OCI-LY7 (cell line): Measurements from ENCODE around the gene RIN2. TPM values are rescaled to one million over a fixed set of nuclear protein-coding genes. Genes with fewer than 3 reads are reported as not detected.

ENCODE experiments used
- BruUV-seq: library from RNA; stranded (reverse); fragments of 400-500 nt; replicated peaks from 2 replicates; lab custom pipeline; 2021; lab: Mats Ljungman, UMichigan
- CTCF ChIA-PET: fragments of 300-600 bp; sonication (Branson Sonifier 250); formaldehyde crosslinking; loops from one replicate; lab custom pipeline; 2022; ENCODE audit warnings: antibody characterized with exemption; ENCODE audit not compliant: unreplicated experiment; lab: Charles Lee
- POLR2A ChIA-PET: fragments of 300-600 bp; sonication (Branson Sonifier 250); formaldehyde crosslinking; loops from one replicate; lab custom pipeline; 2022; ENCODE audit warnings: antibody characterized with exemption; lab: Charles Lee
- DNase-seq: peaks from one replicate; pipeline ENCODE4 v3.0.0-alpha.2; 2015; ENCODE audit warnings: low spot score
- H2AFZ ChIP-seq: fragments of 200-600 bp; sonication (generic), shearing (Covaris generic); 2 replicates; pipeline ENCODE4 v1.6.1; 2014; ENCODE audit warnings: mild to moderate bottlenecking, antibody characterized with exemption, low read length, moderate library complexity
- H3K27ac ChIP-seq: fragments of 200-600 bp; sonication (generic); 2 replicates; pipeline ENCODE4 v1.5.1; 2014; ENCODE audit warnings: mixed run types, low read depth, mild to moderate bottlenecking, moderate library complexity, low read length, inconsistent platforms; ENCODE audit not compliant: poor library complexity, severe bottlenecking
- H3K36me3 ChIP-seq: fragments of 200-600 bp; sonication (generic); 2 replicates; pipeline ENCODE4 v1.6.1; 2014; ENCODE audit warnings: mild to moderate bottlenecking, antibody characterized with exemption, low read length, moderate library complexity, mixed read lengths; ENCODE audit not compliant: insufficient read depth
- H3K4me1 ChIP-seq: fragments of 200-600 bp; sonication (generic); 2 replicates; pipeline ENCODE4 v1.5.1; 2014; ENCODE audit warnings: mild to moderate bottlenecking, low read length; ENCODE audit not compliant: insufficient read depth, poor library complexity, severe bottlenecking
- H3K4me2 ChIP-seq: fragments of 200-600 bp; sonication (generic); 2 replicates; pipeline ENCODE4 v1.6.1; 2014; ENCODE audit warnings: mild to moderate bottlenecking, low read length
- H3K4me3 ChIP-seq: fragments of 200-600 bp; sonication (generic); 2 replicates; pipeline ENCODE4 v1.5.1; 2014; ENCODE audit warnings: mild to moderate bottlenecking, low read depth, low read length; ENCODE audit not compliant: poor library complexity, severe bottlenecking
- H3K79me2 ChIP-seq: fragments of 200-600 bp; sonication (generic); 2 replicates; pipeline ENCODE4 v1.6.1; 2016; ENCODE audit warnings: low read depth, mild to moderate bottlenecking, low read length, moderate library complexity, mixed read lengths; ENCODE audit not compliant: insufficient read depth
- H3K9me2 ChIP-seq: fragments of 200-600 bp; sonication (generic); 2 replicates; pipeline ENCODE4 v1.6.1; 2016; ENCODE audit warnings: mild to moderate bottlenecking, low read length, mixed read lengths; ENCODE audit not compliant: insufficient read depth
- H3K9me3 ChIP-seq: fragments of 200-600 bp; sonication (generic); 2 replicates; pipeline ENCODE4 v1.6.1; 2014; ENCODE audit warnings: mild to moderate bottlenecking, mixed run types, low read length, mixed read lengths
- H4K20me1 ChIP-seq: fragments of 200-600 bp; sonication (generic); 2 replicates; pipeline ENCODE4 v1.6.1; 2014; ENCODE audit warnings: mild to moderate bottlenecking, antibody characterized with exemption, low read length, moderate library complexity, mixed read lengths; ENCODE audit not compliant: insufficient read depth
- CTCF ChIP-seq: fragments of 200-600 bp; sonication (generic); conservative IDR thresholded peaks from 2 replicates; pipeline ENCODE4 v1.5.1; 2014; ENCODE audit warnings: mild to moderate bottlenecking, antibody characterized with exemption, low read length, moderate library complexity, mixed read lengths
- EZH2phosphoT487 ChIP-seq: fragments of 200-600 bp; sonication (generic); IDR thresholded peaks from 2 replicates; pipeline ENCODE4 v1.6.1; 2018; ENCODE audit warnings: low read depth, borderline replicate concordance, mild to moderate bottlenecking, mixed run types, antibody characterized with exemption, low read length, moderate library complexity, mixed read lengths
- intact Hi-C: fragments of 100-400 bp; cut with micrococcal nuclease; formaldehyde crosslinking; loops from one replicate; pipeline ENCODE4 v1.10.0; 2022; ENCODE audit not compliant: unreplicated experiment
- total RNA-seq, 2 experiments: library from RNA; depleted of rRNA in 1 of 2; stranded (reverse); fragments of >200 nt in 1 of 2; shearing (Covaris generic) in 1 of 2; gene quantifications; 2 replicates each; pipeline ENCODE4 v1.2.3, GENCODE V29; 2014 to 2022

RIN2 gene
- total RNA-seq, 2 experiments from 2014 or later: not detected

- ChIA-PET POLR2A (interaction anchor here (0.6 kb wide), 1 partner anchor 1085 kb away, joined by 3 read pairs; no protein-coding TSS in a partner anchor), CTCF (no interaction called here)
- no peaks in the 10 kb centered on the region for H3K36me3 ChIP-seq
- no peaks in the 10 kb centered on the region for H4K20me1 ChIP-seq
- H3K4me2 ChIP-seq: no peak overlapping the region
- BruUV-seq: no TSS peak
- no peaks in the 10 kb centered on the region for H3K9me2 ChIP-seq
- H3K9me3 ChIP-seq: no peaks in the 10 kb centered on the region
- no peak overlapping the region for H3K27ac ChIP-seq
- no peaks in the 10 kb centered on the region for H3K4me1 ChIP-seq
- DNase-seq: no peak
- TF ChIP-seq CTCF: no peak
- TF ChIP-seq EZH2phosphoT487: no peak
- H2AFZ ChIP-seq: no peak overlapping the region
- no peak overlapping the region for H3K4me3 ChIP-seq
- intact Hi-C loops: no loop called here
- no peaks in the 10 kb centered on the region for H3K79me2 ChIP-seq
Observed at GRCh38 chr20:19727251-19727847, 30.7 kb upstream of the RIN2 start.

DNA sequence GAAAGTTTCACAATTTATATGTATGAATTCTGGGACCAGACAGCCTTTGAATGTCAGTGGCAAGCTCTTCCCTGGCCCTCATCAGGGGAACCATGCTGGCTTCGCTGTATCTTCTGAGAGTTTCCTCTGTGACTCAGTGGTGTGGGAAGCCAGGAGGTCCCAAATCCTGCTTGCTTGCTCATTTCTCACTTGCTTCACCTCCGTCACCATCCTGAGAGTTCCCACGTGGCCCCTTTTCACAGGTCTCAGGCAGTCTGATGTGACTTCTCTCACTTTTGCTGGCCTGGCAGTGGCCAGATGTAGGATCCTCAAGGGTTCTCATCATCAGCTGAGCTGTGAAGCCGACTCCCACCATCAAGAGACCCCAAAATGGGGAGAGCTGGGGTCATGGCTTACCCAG is 28.4 kb upstream of the RIN2 start:
- no peak for DNase-seq
- H3K79me2 ChIP-seq: no peaks in the 10 kb centered on the region
- H4K20me1 ChIP-seq: no peaks in the 10 kb centered on the region
- H3K4me2 ChIP-seq: no peak overlapping the region
- no peaks in the 10 kb centered on the region for H3K36me3 ChIP-seq
- no peak for TF ChIP-seq EZH2phosphoT487
- TF ChIP-seq CTCF: no peak
- no peaks in the 10 kb centered on the region for H3K4me1 ChIP-seq
- H3K9me2 ChIP-seq: no peaks in the 10 kb centered on the region
- H3K9me3 ChIP-seq: no peaks in the 10 kb centered on the region
- intact Hi-C loops: no loop called here
- no TSS peak for BruUV-seq
- H3K27ac ChIP-seq: no peak overlapping the region
- CTCF ChIA-PET: no interaction called here
- H3K4me3 ChIP-seq: no peak overlapping the region
- no peak overlapping the region for H2AFZ ChIP-seq
- POLR2A ChIA-PET: no interaction called here

- CTCF ChIA-PET: no interaction called here
Observed at GRCh38 chr20:19730706-19731105, 27.4 kb upstream of the RIN2 start.

More at GRCh38 chr20:19730706-19731105, 27.4 kb upstream of the RIN2 start:
- no TSS peak for BruUV-seq
- Histone ChIP-seq H3K79me2 (no peaks in the 10 kb centered on the region), H3K27ac (no peak overlapping the region), H3K36me3 (no peaks in the 10 kb centered on the region), H3K9me3 (no peaks in the 10 kb centered on the region), H2AFZ (no peak overlapping the region), H3K4me2 (no peak overlapping the region), H3K4me1 (no peaks in the 10 kb centered on the region), H3K9me2 (no peaks in the 10 kb centered on the region), H4K20me1 (no peaks in the 10 kb centered on the region), H3K4me3 (no peak overlapping the region)
- POLR2A ChIA-PET: no interaction called here
- DNase-seq: no peak
- TF ChIP-seq CTCF (no peak), EZH2phosphoT487 (no peak)
- intact Hi-C loops: no loop called here
